Ascending aorta (tissue), 2 donors: Measurements from ENCODE around the gene EIF1. TPM values are rescaled to one million over a fixed set of nuclear protein-coding genes. Genes with fewer than 3 reads are reported as not detected.

Experiments used
- DNase-seq, 2 donors: peaks; one replicate each; pipeline ENCODE4 v3.0.0-alpha.2; 2019; ENCODE audit warnings: low spot score in 2 of 2
- H3K27ac ChIP-seq, 2 donors: fragments of 200-600 bp; sonication (generic); one replicate each; pipeline ENCODE4 v1.5.1; 2016 to 2017; ENCODE audit warnings: mild to moderate bottlenecking in 1 of 2
- H3K27me3 ChIP-seq: fragments of 200-600 bp; sonication (generic); one replicate; pipeline ENCODE4 v1.5.1; 2017
- H3K36me3 ChIP-seq, 2 donors: fragments of 200-600 bp; sonication (generic); one replicate each; pipeline ENCODE4 v1.5.1; 2016
- H3K4me1 ChIP-seq, 2 donors: fragments of 200-600 bp; sonication (generic); one replicate each; pipeline ENCODE4 v1.5.1; 2016 to 2017; ENCODE audit warnings: mild to moderate bottlenecking in 1 of 2
- H3K4me3 ChIP-seq, 2 donors: fragments of 200-600 bp; sonication (generic); one replicate each; pipeline ENCODE4 v1.5.1; 2016 to 2017; ENCODE audit warnings: mild to moderate bottlenecking in 1 of 2
- H3K9me3 ChIP-seq, 2 donors: fragments of 200-600 bp; sonication (generic); one replicate each; pipeline ENCODE4 v1.5.1; 2016
- CTCF ChIP-seq, 3 experiments: fragments of 200-600 bp in 2 of 3; fragments of 450-650 bp in 1 of 3; sonication (generic) in 2 of 3; IDR thresholded peaks; one replicate each; pipeline ENCODE4 v1.5.1; 2016 to 2019; ENCODE audit warnings: antibody characterized with exemption in 3 of 3, mild to moderate bottlenecking in 1 of 3, moderate library complexity in 1 of 3
- intact Hi-C: fragments of 100-400 bp; cut with DNase I; formaldehyde crosslinking; loops from one replicate; pipeline ENCODE4 v1.15.1; 2023
- total RNA-seq: library from RNA; depleted of rRNA; stranded (reverse); fragments of >200 nt; gene quantifications from one replicate; pipeline ENCODE4 v1.1.0, GENCODE V29; 2016

Gene EIF1
- total RNA-seq, 1 donor from 2014 or later, result 102 TPM

GRCh38 chr17:41722231-41722630, 33.5 kb downstream of the EIF1 start:
- TF ChIP-seq CTCF (IDR thresholded peaks at IDR 0.05), result no peak
- Histone ChIP-seq H3K27me3 (no peaks in the 10 kb centered on the region), H3K9me3 (no peaks in the 10 kb centered on the region), H3K36me3 (no peaks in the 10 kb centered on the region), H3K4me3 (no peak overlapping the region), H3K27ac (no peak overlapping the region), H3K4me1 (no peaks in the 10 kb centered on the region)
- DNase-seq, result no peak
- intact Hi-C loops, result no loop called here

GRCh38 chr17:41723801-41724475, 35.3 kb downstream of the EIF1 start:
- no peak for TF ChIP-seq CTCF (IDR thresholded peaks at IDR 0.05)
- DNase-seq, result no peak
- H3K36me3 ChIP-seq, result no peaks in the 10 kb centered on the region
- no peaks in the 10 kb centered on the region for H3K4me1 ChIP-seq
- intact Hi-C loops, result no loop called here
- no peaks in the 10 kb centered on the region for H3K27me3 ChIP-seq
- H3K9me3 ChIP-seq, result no peaks in the 10 kb centered on the region
- H3K4me3 ChIP-seq, result no peak overlapping the region
- H3K27ac ChIP-seq, result no peak overlapping the region

GRCh38 chr17:41724476-41725050, 35.9 kb downstream of the EIF1 start:
- no peak for TF ChIP-seq CTCF (IDR thresholded peaks at IDR 0.05)
- no peaks in the 10 kb centered on the region for H3K9me3 ChIP-seq
- H3K27me3 ChIP-seq, result no peaks in the 10 kb centered on the region
- no peaks in the 10 kb centered on the region for H3K4me1 ChIP-seq
- no peak overlapping the region for H3K4me3 ChIP-seq
- H3K36me3 ChIP-seq, result no peaks in the 10 kb centered on the region
- intact Hi-C loops, result no loop called here
- DNase-seq, result no peak
- no peak overlapping the region for H3K27ac ChIP-seq

- TF ChIP-seq CTCF (IDR thresholded peaks at IDR 0.05), result no peak
- intact Hi-C loops, result no loop called here
- no peak overlapping the region for H3K27ac ChIP-seq
- H3K4me1 ChIP-seq, result no peaks in the 10 kb centered on the region
- no peak for DNase-seq
- no peaks in the 10 kb centered on the region for H3K9me3 ChIP-seq
- no peaks in the 10 kb centered on the region for H3K36me3 ChIP-seq
- H3K27me3 ChIP-seq, result no peaks in the 10 kb centered on the region
- no peak overlapping the region for H3K4me3 ChIP-seq
Measured at GRCh38 chr17:41725134-41725533, 36.4 kb downstream of the EIF1 start.

- TF ChIP-seq CTCF (IDR thresholded peaks at IDR 0.05), result no peak
- intact Hi-C loops, result no loop called here
- Histone ChIP-seq H3K27ac (no peak overlapping the region), H3K4me1 (no peaks in the 10 kb centered on the region), H3K9me3 (no peaks in the 10 kb centered on the region), H3K4me3 (no peak overlapping the region), H3K27me3 (no peaks in the 10 kb centered on the region), H3K36me3 (no peaks in the 10 kb centered on the region)
- no peak for DNase-seq
Measured at GRCh38 chr17:41728056-41728455, 39.4 kb downstream of the EIF1 start.
